Stimulated activated CD8-positive, alpha-beta memory T cell treated with anti-CD3 and anti-CD28 coated beads, Interleukin-15, amount 100 ng/mL, for 4 hours (primary cell): ENCODE data around the gene HTT.
"Not testable (repeated sequence)": the region's sequence is repeated elsewhere in the genome, so short reads cannot be mapped to it uniquely, and the experiment has no call there.

ENCODE experiments used
- DNase-seq, 2 donors: peaks; one replicate each; pipeline ENCODE4 v3.0.0-alpha.2; 2020; ENCODE audit warnings: low read depth in 2 of 2

HTT gene

GRCh38 chr4:3082925-3083515 lies 8.5 kb downstream of the HTT start:
- DNase-seq: no peak

GRCh38 chr4:3083732-3084131 lies 9.3 kb downstream of the HTT start:
- DNase-seq: no peak

GRCh38 chr4:3085948-3086670 lies 11.6 kb downstream of the HTT start:
- no peak for DNase-seq

- DNase-seq: no peak
Measured at GRCh38 chr4:3087115-3087797, 12.8 kb downstream of the HTT start.

GRCh38 chr4:3091464-3091863 lies 17.0 kb downstream of the HTT start:
- no peak for DNase-seq

- not testable (repeated sequence) for DNase-seq
Measured at GRCh38 chr4:3094701-3095100, 20.2 kb downstream of the HTT start.

- DNase-seq: no peak
Measured at GRCh38 chr4:3096202-3096601, 21.7 kb downstream of the HTT start.

GRCh38 chr4:3098346-3098745 lies 23.9 kb downstream of the HTT start:
- no peak for DNase-seq

- peak; percentile 73 to 78 for DNase-seq
Measured at GRCh38 chr4:3106339-3107186, 32.1 kb downstream of the HTT start.

- no peak for DNase-seq
Measured at GRCh38 chr4:3107271-3107670, 32.8 kb downstream of the HTT start.

GRCh38 chr4:3107691-3108121 lies 33.2 kb downstream of the HTT start:
- DNase-seq: no peak

GRCh38 chr4:3108211-3108610 lies 33.7 kb downstream of the HTT start:
- DNase-seq: no peak

- DNase-seq: no peak
Measured at GRCh38 chr4:3111461-3111860, 37.0 kb downstream of the HTT start.

GRCh38 chr4:3112201-3112600 lies 37.7 kb downstream of the HTT start:
- no peak for DNase-seq

- no peak for DNase-seq
Measured at GRCh38 chr4:3112609-3113469, 38.4 kb downstream of the HTT start.

- no peak for DNase-seq
Measured at GRCh38 chr4:3114377-3114776, 39.9 kb downstream of the HTT start.

- DNase-seq: no peak
Measured at GRCh38 chr4:3115637-3116270, 41.3 kb downstream of the HTT start.

GRCh38 chr4:3116955-3117354 lies 42.5 kb downstream of the HTT start:
- DNase-seq: no peak

GRCh38 chr4:3118312-3118711 lies 43.8 kb downstream of the HTT start:
- no peak for DNase-seq

- DNase-seq: no peak
Measured at GRCh38 chr4:3119464-3119863, 45.0 kb downstream of the HTT start.

- no peak for DNase-seq
Measured at GRCh38 chr4:3121110-3121509, 46.6 kb downstream of the HTT start.
